Daoy (cell line): Measurements from ENCODE around the gene NTRK2. TPM values are rescaled to one million over a fixed set of nuclear protein-coding genes. Genes with fewer than 3 reads are reported as not detected.
A peak's percentile ranks its signal among the peaks of the same experiment; 100 is the strongest.

Source experiments
- DNase-seq: peaks from one replicate; pipeline ENCODE4 v3.0.0-alpha.2; 2015; ENCODE audit warnings: low read depth
- total RNA-seq: library from RNA; depleted of rRNA; stranded (reverse); fragments of >200 nt; shearing (Covaris generic); gene quantifications from 2 replicates; pipeline ENCODE4 v1.2.3, GENCODE V29; 2014

Gene NTRK2
- total RNA-seq, 1 experiment from 2014 or later: 0.29 TPM

DNA sequence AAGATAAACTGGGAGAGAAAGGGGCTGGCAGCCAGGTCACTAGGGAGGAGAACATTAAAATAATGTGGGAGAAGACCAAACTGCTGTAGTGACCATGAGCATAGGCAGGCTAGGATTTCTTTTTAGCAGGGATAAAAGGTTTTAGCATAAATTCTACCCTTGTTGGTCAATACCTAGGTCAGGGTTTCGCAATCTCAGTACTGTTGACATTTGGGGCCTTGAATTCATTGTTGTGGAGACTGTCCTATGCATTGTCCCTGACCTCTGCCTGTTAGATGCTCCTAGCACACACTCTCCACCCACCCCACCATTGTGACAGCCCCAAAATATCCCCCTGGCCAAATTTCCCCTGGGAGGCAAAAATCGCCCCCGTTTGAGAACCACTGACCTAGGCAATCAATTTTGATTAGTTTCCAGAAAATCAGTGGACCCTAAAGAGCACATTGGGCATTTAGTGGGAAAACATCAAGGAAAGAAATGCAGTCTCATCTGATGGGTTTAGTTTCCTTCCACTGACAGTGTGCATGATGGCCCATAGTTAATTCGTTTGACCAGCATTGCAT, 181.4 kb downstream of the NTRK2 start:
- DNase-seq: no peak

DNA sequence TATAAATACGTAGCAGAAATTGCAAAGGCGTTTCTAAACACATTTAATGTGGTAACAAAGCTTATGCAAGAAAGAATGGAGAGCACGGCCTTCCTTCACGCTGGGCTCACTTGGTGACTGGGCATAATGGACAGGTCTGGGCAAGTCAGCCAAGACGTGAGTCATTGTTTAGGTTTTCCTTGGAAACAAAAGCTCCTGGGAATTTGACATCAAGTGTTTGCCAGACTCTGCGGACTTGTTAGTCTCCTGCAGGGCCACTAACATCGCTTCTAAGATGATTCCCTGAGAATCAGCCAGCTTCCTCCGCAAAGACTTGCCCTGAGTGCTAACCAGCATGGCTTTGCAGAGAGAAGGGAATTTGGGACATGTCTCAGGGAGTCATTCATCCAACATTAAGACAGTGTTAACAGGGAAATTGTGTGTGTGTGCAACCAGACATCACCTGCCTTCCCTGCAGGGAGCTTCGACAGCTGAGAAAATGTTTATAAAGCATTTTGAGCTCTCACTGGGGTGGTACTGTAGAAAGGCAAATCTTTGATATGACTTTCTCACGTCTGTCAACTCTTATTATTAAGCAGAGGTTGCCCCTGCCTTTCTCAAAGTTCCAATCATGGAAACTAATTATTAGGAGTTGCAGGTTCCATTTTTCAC, 182.5 kb downstream of the NTRK2 start:
- DNase-seq: peak; percentile 86

DNA sequence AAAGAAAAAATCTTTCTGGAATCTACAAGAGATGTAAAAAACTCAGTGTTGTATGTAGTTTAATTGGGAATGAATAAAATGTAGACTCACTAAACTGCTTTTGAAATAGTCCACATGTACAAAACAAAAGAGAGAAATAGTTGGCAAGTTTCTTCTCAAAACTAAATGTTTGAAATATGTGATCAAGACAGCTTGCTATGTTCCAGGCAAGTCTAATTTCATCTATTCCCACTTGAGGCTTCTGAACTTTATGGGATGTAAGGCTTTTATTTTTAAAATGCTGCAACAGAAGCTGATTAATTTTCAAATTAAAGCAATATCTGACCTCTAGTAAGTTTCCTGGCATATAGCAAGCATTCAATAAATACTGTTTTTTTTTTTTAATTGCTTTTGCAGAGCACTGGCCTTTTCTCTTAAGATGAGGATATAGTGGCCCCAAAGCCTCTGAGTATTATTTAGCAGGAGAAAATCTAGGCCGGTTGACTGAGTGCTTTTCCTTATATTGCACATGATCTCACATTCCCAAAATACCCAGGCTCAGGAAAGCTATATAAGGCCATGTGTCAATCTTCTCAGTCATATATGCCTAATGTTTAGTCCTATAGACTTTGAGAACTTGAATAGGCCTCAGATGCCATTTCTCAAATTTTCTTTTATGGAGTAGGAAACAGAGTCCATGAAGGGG, 183.2 kb downstream of the NTRK2 start:
- no peak for DNase-seq

DNA sequence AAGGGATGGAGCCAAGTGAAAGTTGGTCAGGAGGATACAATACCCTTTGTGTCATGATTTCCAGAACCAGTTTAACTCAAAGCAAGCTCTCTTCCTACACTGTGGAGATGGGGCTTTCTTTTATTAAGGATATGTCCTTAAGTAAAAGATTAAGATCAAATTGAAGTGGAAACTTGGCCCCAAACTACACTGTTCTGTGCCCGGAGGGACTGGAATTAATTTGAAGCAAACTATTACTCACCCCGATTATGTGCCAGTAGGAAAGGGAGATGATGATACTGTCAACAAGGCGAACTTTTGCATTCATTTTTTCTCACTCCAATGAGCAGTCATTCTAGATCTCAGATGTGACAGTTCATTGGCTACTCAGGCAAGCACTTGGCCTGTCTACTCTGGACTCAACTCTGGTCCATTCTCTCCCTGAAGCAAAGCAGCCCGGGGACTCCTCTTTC, 186.7 kb downstream of the NTRK2 start:
- DNase-seq: no peak

DNA sequence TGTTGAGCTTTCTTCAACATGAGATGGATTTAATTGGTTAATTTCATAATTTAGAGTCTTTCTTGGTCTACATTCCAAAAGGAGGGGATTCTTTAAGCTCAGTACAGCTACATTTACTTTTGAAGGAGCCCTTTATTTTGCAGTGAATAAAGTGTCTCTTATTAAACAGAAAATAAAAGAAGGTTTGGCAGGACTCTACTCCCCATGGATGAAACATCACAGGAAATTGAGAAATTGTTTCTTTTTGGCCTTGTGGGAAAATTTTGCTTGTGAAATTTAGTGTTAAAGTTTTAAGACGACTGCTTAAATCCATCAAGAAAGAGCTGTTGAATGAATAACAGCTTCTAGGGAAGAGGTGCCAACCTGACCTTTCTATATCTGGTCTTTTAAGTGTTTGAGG, 187.7 kb downstream of the NTRK2 start:
- DNase-seq: no peak

DNA sequence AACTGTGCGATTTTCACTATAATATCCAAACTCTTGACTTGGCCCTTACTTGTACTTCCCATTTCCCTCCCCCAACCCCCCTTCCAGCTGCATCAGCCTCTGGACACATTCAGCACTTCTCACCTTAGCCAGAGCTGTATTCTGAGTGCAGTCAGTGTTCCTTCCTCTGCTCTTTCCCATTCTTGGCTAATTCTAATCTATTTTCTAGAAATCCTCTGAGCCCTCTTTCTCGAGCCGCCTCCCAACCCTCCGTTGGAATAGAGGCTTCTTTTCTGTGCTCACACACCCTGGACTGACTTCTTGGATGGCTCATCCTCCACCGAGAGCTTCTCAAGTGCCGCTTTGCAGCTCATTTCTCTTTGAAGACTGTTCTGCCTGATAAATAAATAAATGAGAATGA, 188.8 kb downstream of the NTRK2 start:
- DNase-seq: no peak

DNA sequence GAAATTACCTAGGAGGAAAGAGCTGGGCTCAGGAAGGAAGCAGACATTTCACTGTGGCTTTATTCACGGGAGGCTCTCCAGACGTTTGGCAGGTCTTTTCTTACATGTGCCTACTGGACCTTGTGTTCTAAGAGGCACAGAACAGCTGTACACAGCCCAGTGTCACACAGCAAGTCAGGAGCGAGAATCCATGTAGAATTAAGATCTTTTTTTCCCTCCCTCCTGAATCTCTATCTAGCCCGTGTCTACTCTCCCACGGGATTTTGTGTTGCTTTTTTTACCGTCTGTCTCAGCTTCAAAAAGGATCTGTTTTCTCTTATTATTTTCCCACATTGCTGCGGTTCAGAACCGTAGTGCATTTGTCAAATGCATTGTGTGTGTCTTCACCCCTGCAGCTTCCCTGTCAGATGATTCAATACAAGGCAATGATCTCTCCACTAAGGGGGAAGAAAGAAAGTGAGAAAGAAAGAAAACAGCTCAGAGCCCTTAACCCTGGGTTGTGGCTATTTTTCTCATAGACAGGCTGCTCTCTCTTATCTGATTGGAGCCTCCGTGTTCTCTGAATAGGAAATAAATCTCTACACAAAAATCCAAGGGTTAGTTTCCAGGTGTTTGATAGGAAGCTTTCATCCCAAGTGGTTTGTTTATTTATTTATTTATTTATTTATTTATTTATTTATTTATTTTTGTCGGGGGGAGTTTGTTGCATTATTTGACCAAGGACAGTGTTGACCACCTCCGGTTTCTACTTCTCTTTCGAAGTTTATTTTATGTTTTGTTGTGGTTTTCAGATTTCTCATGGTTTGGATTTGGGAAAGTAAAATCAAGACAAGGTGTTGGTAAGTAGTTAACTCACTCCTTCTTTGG, 191.0 kb downstream of the NTRK2 start:
- no peak for DNase-seq

DNA sequence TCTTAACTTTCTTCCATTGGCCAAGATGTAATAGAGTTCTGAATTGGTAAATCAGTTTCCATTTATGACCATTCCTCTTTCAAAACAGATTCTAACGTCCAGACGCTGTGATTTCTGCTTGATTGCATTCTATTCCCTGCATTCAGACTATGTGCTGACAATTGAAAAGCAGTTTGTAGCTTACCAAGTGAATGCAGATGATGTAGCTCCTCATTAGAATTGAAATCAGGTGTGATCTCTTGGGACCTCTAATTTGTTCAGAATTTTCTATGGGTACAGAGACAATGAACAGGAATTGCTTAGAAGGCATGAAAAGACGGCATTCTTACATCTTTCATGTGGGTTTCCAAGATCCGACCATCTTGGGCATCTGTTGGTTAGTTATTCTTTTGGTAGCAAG, 191.9 kb downstream of the NTRK2 start:
- no peak for DNase-seq

DNA sequence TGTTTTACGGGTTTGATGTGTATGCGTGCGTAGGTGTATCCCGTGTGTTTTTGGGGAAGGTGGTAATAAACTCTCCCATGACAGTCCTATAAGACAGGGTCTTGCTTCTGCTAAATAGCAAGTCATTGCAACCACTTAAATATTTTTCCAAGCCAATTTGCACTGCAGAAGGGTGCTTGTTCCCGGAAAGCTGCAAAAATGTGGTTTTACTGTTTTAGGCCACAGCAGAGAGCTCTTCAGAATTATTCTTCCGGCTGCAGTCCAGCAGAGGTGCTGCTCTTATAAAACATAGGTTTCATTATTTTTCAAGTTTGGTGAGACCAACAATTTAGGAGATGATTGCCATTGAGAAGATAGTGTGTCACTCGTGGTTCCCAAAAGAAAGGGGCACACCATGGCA, 192.8 kb downstream of the NTRK2 start:
- DNase-seq: no peak

DNA sequence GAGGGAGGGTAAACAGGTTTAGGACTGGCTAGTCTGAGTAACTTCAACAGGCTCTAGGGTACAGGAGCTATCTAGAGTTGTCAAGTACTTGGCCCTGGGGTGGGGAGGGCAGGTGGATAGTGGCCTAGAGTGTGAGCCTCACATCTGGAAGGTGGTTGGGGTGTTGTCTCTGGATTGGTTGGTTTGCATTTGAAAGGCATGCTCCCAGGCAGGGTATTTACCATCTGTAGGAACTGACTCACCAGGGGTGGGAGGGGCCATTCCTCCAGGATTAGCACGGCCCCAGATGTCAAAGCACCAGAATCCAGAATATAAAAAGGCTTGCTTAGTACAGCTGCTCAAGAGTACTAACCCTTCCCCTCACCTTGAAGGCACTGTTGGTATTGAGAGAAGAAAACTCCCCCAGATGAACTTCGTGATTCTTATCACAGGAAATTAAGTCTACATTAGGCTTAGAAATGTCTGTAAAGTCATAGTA, 193.3 kb downstream of the NTRK2 start:
- DNase-seq: peak; percentile 73

DNA sequence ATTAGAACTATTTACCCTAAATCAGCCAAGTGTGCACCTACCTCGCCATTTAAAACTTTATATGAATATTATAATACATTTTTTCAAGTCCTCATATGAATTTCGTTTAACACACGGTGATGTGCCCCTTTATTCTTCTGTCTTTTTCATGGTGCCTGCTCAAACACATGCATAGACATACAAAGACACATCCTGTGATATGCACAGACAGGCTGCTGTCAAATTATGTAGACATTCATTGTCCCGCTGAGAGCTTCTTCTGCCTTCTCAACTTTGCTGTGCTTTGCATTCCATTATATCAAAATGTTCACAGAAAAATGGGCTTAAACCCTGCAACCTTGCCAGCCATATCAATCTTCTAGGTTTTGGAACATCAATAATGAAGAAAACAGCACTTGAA, 193.8 kb downstream of the NTRK2 start:
- DNase-seq: no peak

DNA sequence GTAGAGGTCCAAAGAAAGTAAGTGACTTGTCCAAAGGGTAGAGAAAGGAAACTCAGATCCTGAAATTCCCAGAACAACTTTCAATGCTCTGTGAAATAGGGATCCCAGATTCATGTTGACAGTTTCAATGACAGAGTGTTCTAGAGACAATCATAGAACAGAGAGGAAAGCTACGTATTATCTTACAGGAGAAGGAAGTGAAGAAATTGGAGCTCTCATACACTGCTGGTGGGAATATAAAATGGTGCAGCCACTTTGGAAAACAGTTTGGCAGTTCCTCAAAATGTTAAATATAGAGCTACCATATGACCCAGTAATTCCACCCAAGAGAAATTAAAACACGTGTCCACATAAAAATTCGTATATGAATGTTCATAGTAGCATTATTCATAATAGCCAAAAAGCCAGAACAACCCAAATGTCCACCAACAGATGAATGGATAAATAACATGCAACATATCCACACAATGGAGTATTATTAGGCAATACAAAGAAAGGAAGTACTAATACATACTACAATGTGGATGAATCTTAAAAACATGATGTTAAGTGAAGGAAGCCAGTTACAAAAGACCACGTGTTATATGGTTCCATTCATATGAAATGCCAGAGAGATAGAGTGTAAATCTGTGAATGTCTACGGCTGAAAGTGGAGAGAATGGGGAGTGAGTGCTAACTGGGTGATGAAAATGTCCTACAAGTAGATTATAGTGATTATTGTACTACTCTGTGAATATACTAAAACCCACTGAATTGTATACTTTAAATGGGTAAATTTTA, 197.1 kb downstream of the NTRK2 start:
- DNase-seq: no peak

DNA sequence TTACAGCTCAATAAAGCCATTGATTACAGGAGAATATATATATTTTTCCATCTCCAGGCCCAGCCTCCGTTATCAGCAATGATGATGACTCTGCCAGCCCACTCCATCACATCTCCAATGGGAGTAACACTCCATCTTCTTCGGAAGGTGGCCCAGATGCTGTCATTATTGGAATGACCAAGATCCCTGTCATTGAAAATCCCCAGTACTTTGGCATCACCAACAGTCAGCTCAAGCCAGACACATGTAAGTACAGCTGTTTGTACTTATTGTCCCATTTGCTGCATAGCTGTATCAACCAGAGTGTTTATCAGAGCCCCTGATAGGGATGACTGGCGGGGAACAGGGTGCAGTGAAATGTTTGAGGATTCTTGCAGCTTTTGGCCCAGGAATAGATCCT, 197.7 kb downstream of the NTRK2 start:
- DNase-seq: no peak

DNA sequence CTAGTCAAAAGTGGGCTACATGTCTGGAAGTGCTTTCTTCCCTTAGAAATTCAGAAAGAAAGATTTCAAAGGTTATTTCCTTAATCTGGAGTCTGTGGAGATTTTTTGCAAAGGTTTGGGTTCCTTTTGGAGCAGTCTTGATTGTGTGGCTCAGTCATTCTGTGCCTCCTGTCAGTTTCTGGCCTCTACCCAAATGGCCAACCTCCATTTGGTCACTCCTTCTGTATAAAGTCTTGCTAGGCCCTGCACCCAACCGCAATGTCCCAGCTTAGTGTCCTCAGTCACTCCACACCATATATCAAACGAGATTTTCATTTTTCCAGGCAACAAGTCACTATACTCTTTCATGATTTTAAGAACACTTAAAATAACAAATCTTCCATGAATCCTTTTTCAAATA, 199.6 kb downstream of the NTRK2 start:
- no peak for DNase-seq

DNA sequence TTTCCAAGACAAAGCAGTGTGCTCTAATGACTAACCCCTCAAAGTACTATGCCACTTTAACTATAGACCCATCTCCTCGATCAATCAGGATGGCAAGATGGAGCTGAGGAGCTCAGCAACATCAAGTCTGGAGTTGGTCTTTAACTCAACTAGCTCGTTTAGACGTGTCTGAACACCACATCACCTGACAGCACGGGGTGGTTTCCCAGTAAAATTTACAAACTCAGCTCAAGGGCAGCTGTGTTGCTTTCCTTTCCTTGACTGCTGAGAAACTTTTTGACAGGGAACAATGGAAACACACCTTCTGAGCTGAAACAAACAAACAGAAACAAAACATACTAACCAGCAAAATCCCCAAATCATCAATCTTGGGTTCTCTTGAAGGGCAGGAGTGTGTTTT, 202.5 kb downstream of the NTRK2 start:
- DNase-seq: no peak

DNA sequence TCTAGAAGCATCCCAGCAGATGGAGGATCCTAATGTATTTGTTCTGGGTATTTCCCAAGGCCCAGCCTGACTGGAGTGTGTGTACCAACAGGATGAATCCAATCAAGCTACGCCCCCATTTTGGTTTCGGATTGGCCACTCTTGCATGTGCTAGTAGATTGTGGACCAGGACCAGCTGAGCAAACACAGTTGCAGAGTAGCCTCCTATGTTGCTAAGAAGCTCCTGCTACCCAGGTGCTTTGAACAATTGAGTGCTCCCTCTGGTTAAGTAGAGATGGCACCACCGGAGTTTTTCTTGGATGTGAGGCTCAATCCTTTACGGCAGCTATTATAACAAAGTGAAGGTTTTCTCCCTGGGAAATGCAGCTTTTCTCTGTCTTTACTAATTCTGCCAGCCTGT, 204.5 kb downstream of the NTRK2 start:
- DNase-seq: peak; percentile 4

DNA sequence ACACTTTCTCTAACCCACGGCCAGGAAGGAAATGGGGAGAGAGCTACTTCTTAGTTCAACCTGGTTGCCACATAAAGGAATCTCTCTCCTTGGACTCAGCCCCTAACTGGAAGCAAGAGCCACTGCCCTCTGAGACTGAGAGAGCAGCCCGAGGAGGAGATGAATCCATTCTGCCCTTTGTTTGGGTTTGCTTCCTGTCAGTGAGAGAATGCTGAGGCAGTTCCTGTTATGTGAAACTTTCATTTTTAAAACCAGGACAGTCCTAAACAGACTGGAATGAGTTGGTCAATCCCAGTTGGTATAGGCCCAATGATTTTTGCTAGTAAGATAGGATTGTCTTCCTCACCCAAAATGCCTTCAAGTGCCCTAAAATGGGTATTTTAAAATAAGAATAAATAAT, 205.1 kb downstream of the NTRK2 start:
- peak; percentile 24 for DNase-seq

DNA sequence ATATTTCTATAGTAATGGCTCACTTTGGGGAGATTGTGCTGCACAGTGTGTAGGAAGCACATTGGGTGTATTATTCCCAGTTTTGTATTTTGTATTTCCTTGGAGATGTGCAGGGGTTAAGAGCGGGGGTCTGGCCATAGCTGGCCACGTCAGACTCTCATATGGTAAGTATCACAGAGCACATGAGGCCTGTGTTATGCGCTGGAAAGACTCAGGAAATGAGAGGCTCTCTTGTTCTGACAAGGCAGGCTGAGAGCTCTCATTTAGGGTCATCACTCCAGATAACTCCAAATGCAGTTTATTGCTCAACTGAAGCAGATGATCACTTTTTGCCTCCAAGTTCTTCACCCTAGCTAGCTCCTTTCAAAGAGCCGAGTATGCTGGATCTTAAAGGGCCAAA, 205.7 kb downstream of the NTRK2 start:
- DNase-seq: no peak

DNA sequence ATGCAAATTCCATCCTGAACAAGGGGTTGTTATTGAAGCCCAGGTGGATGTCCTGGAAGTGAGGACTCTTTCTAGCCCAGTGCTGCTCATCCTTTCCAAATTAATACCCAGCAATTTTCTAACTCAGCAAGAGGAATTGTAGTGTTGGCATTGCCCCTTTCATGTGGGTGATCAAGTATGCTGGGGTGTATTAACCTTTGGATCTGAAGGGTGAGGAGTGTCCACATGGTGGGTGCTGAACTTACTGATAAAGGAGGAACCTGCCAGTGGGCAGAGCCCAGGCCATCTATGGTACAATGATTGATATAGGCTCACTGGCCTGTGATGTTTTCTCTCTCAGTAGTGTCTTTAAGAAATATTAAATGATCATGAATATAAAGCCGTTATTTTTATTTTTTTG, 210.1 kb downstream of the NTRK2 start:
- DNase-seq: no peak

DNA sequence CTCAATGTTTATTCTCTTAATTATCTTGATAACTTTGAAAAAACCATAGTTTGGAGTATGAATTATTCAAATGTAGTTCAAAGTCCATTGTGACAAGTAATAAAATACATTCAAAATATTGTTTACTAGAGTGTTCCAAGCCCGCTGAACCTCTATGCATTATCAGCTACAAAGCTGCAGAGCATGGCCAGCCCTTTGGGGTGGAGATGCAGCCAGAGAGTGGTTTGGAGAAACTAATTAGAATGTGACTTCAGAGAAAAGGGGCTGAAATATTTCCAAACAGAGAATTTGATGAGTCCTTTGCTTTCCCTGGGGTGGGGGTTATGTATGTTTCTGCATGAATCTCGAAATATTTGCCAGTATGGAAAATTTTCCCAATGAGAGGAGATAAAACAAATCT, 211.3 kb downstream of the NTRK2 start:
- DNase-seq: no peak

DNA sequence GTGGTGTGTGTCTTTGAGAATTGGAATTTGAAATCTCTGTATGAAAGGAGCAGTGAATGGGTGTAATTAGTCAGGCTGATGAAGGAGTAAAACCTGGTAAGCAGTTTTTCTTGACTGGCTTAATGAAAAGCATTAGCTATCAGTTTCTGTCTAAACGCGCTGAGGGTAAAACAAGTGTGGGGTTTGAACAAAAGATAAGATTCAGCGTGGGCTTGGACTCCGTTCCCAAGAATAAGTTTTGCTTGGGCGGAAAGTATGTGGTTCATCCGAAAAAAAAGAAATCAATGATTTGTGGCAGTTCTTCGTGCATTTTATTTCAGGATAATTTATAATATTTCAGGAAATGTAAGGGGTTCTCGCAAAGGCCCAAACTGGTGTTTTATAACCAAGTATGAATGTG, 217.3 kb downstream of the NTRK2 start:
- no peak for DNase-seq

DNA sequence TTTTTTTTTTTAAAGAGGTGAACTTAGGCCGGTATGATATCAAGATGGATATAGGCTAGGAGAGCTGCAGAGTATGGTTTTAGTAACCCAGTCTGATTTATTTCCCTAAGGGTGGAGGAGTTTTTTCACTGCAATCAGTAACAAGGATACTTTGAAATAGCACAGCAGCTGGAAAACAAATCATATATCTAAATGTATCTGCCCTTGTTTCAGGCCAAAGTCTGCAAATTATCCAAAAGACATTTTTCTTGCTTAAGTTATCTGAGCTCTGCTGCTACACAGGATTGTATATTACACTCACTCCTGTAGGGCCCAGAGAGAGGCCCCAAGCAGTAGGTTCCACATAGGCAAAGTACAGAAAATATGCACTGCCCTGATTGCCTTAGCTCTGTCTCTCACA, 222.4 kb downstream of the NTRK2 start:
- DNase-seq: no peak
